DND-41 (cell line): ENCODE data around the gene CYFIP2.

ENCODE experiments used
- ATAC-seq: fragments of 200-7000 bp; cut with Tn5 transposase; 3 replicates; pipeline ENCODE4 v1.9.1; 2021; ENCODE audit warnings: low read depth; ENCODE audit not compliant: insufficient read depth
- DNase-seq: peaks from one replicate; pipeline ENCODE4 v3.0.0-alpha.2; 2020
- H2AFZ ChIP-seq: 2 replicates; pipeline ENCODE4 v1.6.0; 2012; ENCODE audit warnings: low read depth, low read length
- H3K27ac ChIP-seq: 2 replicates; pipeline ENCODE4 v1.5.1; 2012; ENCODE audit warnings: low read length, inconsistent platforms
- H3K27me3 ChIP-seq: fragments of 200-600 bp; sonication (generic); 2 replicates; pipeline ENCODE4 v1.6.0; 2012; ENCODE audit warnings: low read length, mild to moderate bottlenecking, inconsistent platforms; ENCODE audit not compliant: insufficient read depth, poor library complexity
- H3K36me3 ChIP-seq: 2 replicates; pipeline ENCODE4 v1.5.1; 2012; ENCODE audit warnings: low read length, inconsistent platforms; ENCODE audit not compliant: insufficient read depth
- H3K4me1 ChIP-seq: 2 replicates; pipeline ENCODE4 v1.5.1; 2012; ENCODE audit warnings: mild to moderate bottlenecking, low read length; ENCODE audit not compliant: insufficient read depth
- H3K4me2 ChIP-seq: 2 replicates; pipeline ENCODE4 v1.6.0; 2012; ENCODE audit warnings: mild to moderate bottlenecking, moderate library complexity, low read length, inconsistent platforms; ENCODE audit not compliant: insufficient read depth
- H3K4me3 ChIP-seq, 2 experiments: fragments of 200-600 bp in 1 of 2; shearing (Covaris generic) in 1 of 2; 2 replicates each; pipeline ENCODE4 v1.5.1; 2012 to 2016; ENCODE audit warnings: inconsistent platforms in 2 of 2, low read length in 2 of 2, mild to moderate bottlenecking in 2 of 2, low read depth in 1 of 2, moderate library complexity in 1 of 2
- H3K79me2 ChIP-seq: 2 replicates; pipeline ENCODE4 v1.6.0; 2012; ENCODE audit warnings: low read length, inconsistent platforms; ENCODE audit not compliant: insufficient read depth
- H3K9ac ChIP-seq: 2 replicates; pipeline ENCODE4 v1.6.0; 2012; ENCODE audit warnings: low read depth, mild to moderate bottlenecking, inconsistent platforms, low read length, moderate library complexity
- H3K9me3 ChIP-seq: 2 replicates; pipeline ENCODE4 v1.5.1; 2012; ENCODE audit warnings: low read length, moderate library complexity, mild to moderate bottlenecking, inconsistent platforms; ENCODE audit not compliant: insufficient read depth, severe bottlenecking
- H4K20me1 ChIP-seq: 2 replicates; pipeline ENCODE4 v1.6.0; 2012; ENCODE audit warnings: low read length; ENCODE audit not compliant: insufficient read depth
- CTCF ChIP-seq: IDR thresholded peaks from 2 replicates; pipeline ENCODE4 v1.5.1; 2012; ENCODE audit warnings: borderline replicate concordance, low read length, moderate library complexity, mild to moderate bottlenecking; ENCODE audit not compliant: poor library complexity, severe bottlenecking; ENCODE audit errors: extremely low read depth
- EZH2 ChIP-seq: IDR thresholded peaks from 3 replicates; pipeline ENCODE4 v1.6.1; 2012; ENCODE audit warnings: borderline replicate concordance, low read depth, mild to moderate bottlenecking, moderate library complexity, low read length, inconsistent platforms; ENCODE audit not compliant: severe bottlenecking

CYFIP2 gene

GRCh38 chr5:157245476-157245875 is 20.4 kb upstream of the CYFIP2 start:
- ATAC-seq (no peak), DNase-seq (no peak)
- peaks cover 98% of the 10 kb centered on the region for H3K36me3 ChIP-seq
- H3K4me2 ChIP-seq, result no peak overlapping the region
- no peak overlapping the region for H3K9ac ChIP-seq
- no peaks in the 10 kb centered on the region for H4K20me1 ChIP-seq
- no peak overlapping the region for H2AFZ ChIP-seq
- H3K27ac ChIP-seq, result no peak overlapping the region
- no peak overlapping the region for H3K4me3 ChIP-seq
- no peak for TF ChIP-seq EZH2
- TF ChIP-seq CTCF, result no peak
- H3K27me3 ChIP-seq, result no peaks in the 10 kb centered on the region
- peaks cover 33% of the 10 kb centered on the region for H3K4me1 ChIP-seq
- no peaks in the 10 kb centered on the region for H3K9me3 ChIP-seq
- 0 out of 2 replicates have a peak, but pooled peaks cover 4% of the 10 kb centered on the region for H3K79me2 ChIP-seq

- H3K27me3 ChIP-seq, result no peaks in the 10 kb centered on the region
- 0 out of 2 replicates have a peak, but pooled peaks cover 4% of the 10 kb centered on the region for H3K79me2 ChIP-seq
- H4K20me1 ChIP-seq, result no peaks in the 10 kb centered on the region
- H3K27ac ChIP-seq, result 0 out of 2 replicates have a peak overlapping the region, but pooled peaks have one; percentile 16
- no peak overlapping the region for H3K4me2 ChIP-seq
- no peak for TF ChIP-seq EZH2
- no peak for TF ChIP-seq CTCF
- H3K4me3 ChIP-seq, result no peak overlapping the region
- no peaks in the 10 kb centered on the region for H3K9me3 ChIP-seq
- no peak for ATAC-seq
- no peak overlapping the region for H3K9ac ChIP-seq
- peaks cover 37% of the 10 kb centered on the region for H3K4me1 ChIP-seq
- H2AFZ ChIP-seq, result no peak overlapping the region
- peaks cover 99% of the 10 kb centered on the region for H3K36me3 ChIP-seq
- DNase-seq, result no peak
Measured at GRCh38 chr5:157245886-157246285, 20.0 kb upstream of the CYFIP2 start.

- no peak for ATAC-seq
- Histone ChIP-seq H3K27ac (0 out of 2 replicates have a peak overlapping the region, but pooled peaks have one; percentile 13), H3K9ac (no peak overlapping the region), H3K36me3 (peaks cover 96% of the 10 kb centered on the region), H3K27me3 (no peaks in the 10 kb centered on the region), H3K4me2 (no peak overlapping the region), H4K20me1 (no peaks in the 10 kb centered on the region), H3K9me3 (no peaks in the 10 kb centered on the region), H2AFZ (no peak overlapping the region), H3K79me2 (0 out of 2 replicates have a peak, but pooled peaks cover 4% of the 10 kb centered on the region), H3K4me1 (peaks cover 51% of the 10 kb centered on the region), H3K4me3 (no peak overlapping the region)
- DNase-seq, result no peak
- TF ChIP-seq EZH2, result no peak
- TF ChIP-seq CTCF, result no peak
Measured at GRCh38 chr5:157247267-157247666, 18.7 kb upstream of the CYFIP2 start.
